Measurements from ENCODE around the gene DNAH14. TPM values are rescaled to one million over a fixed set of nuclear protein-coding genes. Genes with fewer than 3 reads are reported as not detected.

DNAH14 gene
- total RNA-seq, 1 donor from 2014 or later = 0.18 TPM

DNA sequence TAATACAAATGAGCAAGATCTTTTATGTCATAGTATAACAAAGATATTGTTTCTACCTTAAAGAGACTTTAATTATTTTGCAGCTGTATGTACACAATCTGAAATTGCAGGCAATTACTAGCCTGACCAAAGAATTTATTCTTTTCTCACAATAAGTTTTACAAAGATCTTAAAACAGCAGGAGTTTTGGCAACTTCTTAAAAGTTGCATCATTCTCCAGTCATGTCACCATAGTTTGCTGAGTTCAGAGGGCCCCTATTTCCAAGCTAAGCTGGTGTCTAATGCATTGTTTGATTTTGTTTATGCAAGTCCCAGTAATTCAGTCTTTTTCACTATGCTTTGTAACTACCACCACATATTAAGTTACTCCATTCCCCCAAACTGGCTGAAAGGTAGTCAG lies 114.8 kb downstream of the DNAH14 start:
- DNase-seq (ENCODE audit: low spot score) = no peak
- H3K4me3 Mint-ChIP-seq = no peak overlapping the region
- H3K27ac Mint-ChIP-seq = no peak overlapping the region
- intact Hi-C loops (cut with micrococcal nuclease) = no loop called here
- peaks cover 5% of the 10 kb centered on the region for H3K27me3 Mint-ChIP-seq (ENCODE audit: insufficient read depth)
- H3K4me1 Mint-ChIP-seq (ENCODE audit: low read depth) = no peaks in the 10 kb centered on the region
- H3K36me3 Mint-ChIP-seq (ENCODE audit: low read depth) = no peaks in the 10 kb centered on the region
- H3K9me3 Mint-ChIP-seq = no peaks in the 10 kb centered on the region

- no peak overlapping the region for H3K4me3 Mint-ChIP-seq
- no peak overlapping the region for H3K27ac Mint-ChIP-seq
- H3K36me3 Mint-ChIP-seq (ENCODE audit: low read depth) = no peaks in the 10 kb centered on the region
- no peaks in the 10 kb centered on the region for H3K9me3 Mint-ChIP-seq
- no peak for DNase-seq (ENCODE audit: low spot score)
- no peaks in the 10 kb centered on the region for H3K4me1 Mint-ChIP-seq (ENCODE audit: low read depth)
- intact Hi-C loops (cut with micrococcal nuclease) = no loop called here
- no peaks in the 10 kb centered on the region for H3K27me3 Mint-ChIP-seq (ENCODE audit: insufficient read depth)
Measured at GRCh38 chr1:225049594-225049993, 120.1 kb downstream of the DNAH14 start.

GRCh38 chr1:225063722-225064121 lies 134.2 kb downstream of the DNAH14 start:
- intact Hi-C loops (cut with micrococcal nuclease) = no loop called here
- H3K27me3 Mint-ChIP-seq (ENCODE audit: insufficient read depth) = no peaks in the 10 kb centered on the region
- no peak for DNase-seq (ENCODE audit: low spot score)
- H3K27ac Mint-ChIP-seq = no peak overlapping the region
- peaks cover 3% of the 10 kb centered on the region for H3K9me3 Mint-ChIP-seq
- H3K4me1 Mint-ChIP-seq (ENCODE audit: low read depth) = no peaks in the 10 kb centered on the region
- H3K36me3 Mint-ChIP-seq (ENCODE audit: low read depth) = no peaks in the 10 kb centered on the region
- H3K4me3 Mint-ChIP-seq = no peak overlapping the region

- Mint-ChIP-seq H3K27me3 (ENCODE audit: insufficient read depth) (no peaks in the 10 kb centered on the region), H3K36me3 (ENCODE audit: low read depth) (no peaks in the 10 kb centered on the region), H3K4me1 (ENCODE audit: low read depth) (no peaks in the 10 kb centered on the region), H3K4me3 (no peak overlapping the region), H3K9me3 (peaks cover 36% of the 10 kb centered on the region), H3K27ac (no peak overlapping the region)
- intact Hi-C loops (cut with micrococcal nuclease) = no loop called here
- DNase-seq (ENCODE audit: low spot score) = no peak
Measured at GRCh38 chr1:225070972-225071371, 141.5 kb downstream of the DNAH14 start.

DNA sequence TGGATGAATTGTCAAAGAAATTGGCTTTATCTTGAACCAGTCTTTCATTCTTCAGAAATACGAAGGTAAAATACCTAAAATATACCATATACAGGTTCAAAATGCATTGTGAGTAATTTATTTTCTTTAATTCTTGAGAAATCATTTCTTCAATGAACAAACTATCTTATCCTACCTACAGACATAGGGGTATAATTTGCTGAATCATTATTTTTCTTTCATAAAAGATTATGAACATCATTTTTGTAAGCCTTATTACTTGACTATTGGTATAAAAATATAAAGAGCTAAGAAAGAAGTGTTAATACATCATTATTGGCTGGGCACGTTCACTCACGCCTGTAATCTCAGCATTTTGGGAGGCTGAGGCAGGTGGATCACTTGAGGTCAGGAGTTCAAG lies 167.7 kb downstream of the DNAH14 start:
- no peaks in the 10 kb centered on the region for H3K36me3 Mint-ChIP-seq (ENCODE audit: low read depth)
- DNase-seq (ENCODE audit: low spot score) = no peak
- H3K4me3 Mint-ChIP-seq = no peak overlapping the region
- intact Hi-C loops (cut with micrococcal nuclease) = no loop called here
- peaks cover 2% of the 10 kb centered on the region for H3K27me3 Mint-ChIP-seq (ENCODE audit: insufficient read depth)
- no peaks in the 10 kb centered on the region for H3K4me1 Mint-ChIP-seq (ENCODE audit: low read depth)
- no peaks in the 10 kb centered on the region for H3K9me3 Mint-ChIP-seq
- H3K27ac Mint-ChIP-seq = no peak overlapping the region

DNA sequence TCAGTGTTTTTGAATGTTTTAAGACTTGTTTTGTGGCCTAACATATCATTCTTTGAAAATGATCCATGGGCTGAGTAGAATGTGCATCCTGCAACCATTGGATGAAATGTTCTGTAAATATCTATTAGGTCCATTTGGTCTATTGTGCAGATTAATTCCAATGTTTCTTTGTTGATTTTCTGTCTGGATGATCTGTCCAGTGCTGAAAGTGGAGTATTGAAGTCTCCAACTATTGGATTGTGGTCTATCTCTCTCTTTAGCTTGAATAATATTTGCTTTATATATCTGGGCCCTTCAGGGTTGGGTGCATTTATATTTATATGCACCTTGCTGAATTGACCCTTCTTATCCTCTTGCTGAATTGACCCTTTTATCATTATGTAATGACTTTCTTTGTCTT lies 181.5 kb downstream of the DNAH14 start:
- H3K27me3 Mint-ChIP-seq (ENCODE audit: insufficient read depth) = peaks cover 2% of the 10 kb centered on the region
- no peak overlapping the region for H3K4me3 Mint-ChIP-seq
- H3K4me1 Mint-ChIP-seq (ENCODE audit: low read depth) = no peaks in the 10 kb centered on the region
- intact Hi-C loops (cut with micrococcal nuclease) = no loop called here
- H3K36me3 Mint-ChIP-seq (ENCODE audit: low read depth) = no peaks in the 10 kb centered on the region
- DNase-seq (ENCODE audit: low spot score) = no peak
- H3K9me3 Mint-ChIP-seq = no peaks in the 10 kb centered on the region
- H3K27ac Mint-ChIP-seq = no peak overlapping the region

DNA sequence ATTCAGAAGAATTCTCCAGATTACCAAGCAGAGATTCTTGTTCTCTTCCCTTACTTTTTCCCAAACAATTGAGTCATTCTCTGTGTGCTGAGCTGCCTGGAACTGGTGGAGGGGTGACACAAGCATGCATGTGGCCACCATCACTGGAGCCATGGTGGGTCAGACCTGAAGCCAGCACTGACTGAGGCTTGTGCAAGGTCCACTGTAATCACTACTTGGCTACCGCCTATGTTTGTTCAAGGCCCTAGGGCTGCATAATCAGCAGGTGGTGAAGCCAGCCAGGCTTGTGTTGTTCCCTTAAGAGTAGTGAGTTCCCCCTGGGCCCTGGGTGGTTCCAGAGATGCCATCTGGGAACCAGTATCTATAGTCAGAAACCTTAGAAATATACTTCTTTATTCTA lies 183.8 kb downstream of the DNAH14 start:
- no peak for DNase-seq (ENCODE audit: low spot score)
- Mint-ChIP-seq H3K27ac (no peak overlapping the region), H3K4me1 (ENCODE audit: low read depth) (no peaks in the 10 kb centered on the region), H3K9me3 (no peaks in the 10 kb centered on the region), H3K36me3 (ENCODE audit: low read depth) (no peaks in the 10 kb centered on the region), H3K4me3 (no peak overlapping the region), H3K27me3 (ENCODE audit: insufficient read depth) (peaks cover 2% of the 10 kb centered on the region)
- intact Hi-C loops (cut with micrococcal nuclease) = no loop called here

- no peaks in the 10 kb centered on the region for H3K36me3 Mint-ChIP-seq (ENCODE audit: low read depth)
- intact Hi-C loops (cut with micrococcal nuclease) = no loop called here
- H3K9me3 Mint-ChIP-seq = no peaks in the 10 kb centered on the region
- H3K27me3 Mint-ChIP-seq (ENCODE audit: insufficient read depth) = no peaks in the 10 kb centered on the region
- H3K4me1 Mint-ChIP-seq (ENCODE audit: low read depth) = no peaks in the 10 kb centered on the region
- no peak overlapping the region for H3K4me3 Mint-ChIP-seq
- no peak overlapping the region for H3K27ac Mint-ChIP-seq
- DNase-seq (ENCODE audit: low spot score) = no peak
Measured at GRCh38 chr1:225114354-225114990, 185.0 kb downstream of the DNAH14 start.

GRCh38 chr1:225119307-225119706 lies 189.8 kb downstream of the DNAH14 start:
- Mint-ChIP-seq H3K4me1 (ENCODE audit: low read depth) (no peaks in the 10 kb centered on the region), H3K27ac (no peak overlapping the region), H3K9me3 (no peaks in the 10 kb centered on the region), H3K36me3 (ENCODE audit: low read depth) (no peaks in the 10 kb centered on the region), H3K4me3 (no peak overlapping the region), H3K27me3 (ENCODE audit: insufficient read depth) (no peaks in the 10 kb centered on the region)
- intact Hi-C loops (cut with micrococcal nuclease) = no loop called here
- no peak for DNase-seq (ENCODE audit: low spot score)

- H3K9me3 Mint-ChIP-seq = no peaks in the 10 kb centered on the region
- intact Hi-C loops (cut with micrococcal nuclease) = no loop called here
- no peaks in the 10 kb centered on the region for H3K36me3 Mint-ChIP-seq (ENCODE audit: low read depth)
- H3K27ac Mint-ChIP-seq = no peak overlapping the region
- DNase-seq (ENCODE audit: low spot score) = no peak
- H3K4me1 Mint-ChIP-seq (ENCODE audit: low read depth) = no peaks in the 10 kb centered on the region
- no peaks in the 10 kb centered on the region for H3K27me3 Mint-ChIP-seq (ENCODE audit: insufficient read depth)
- no peak overlapping the region for H3K4me3 Mint-ChIP-seq
Measured at GRCh38 chr1:225121095-225121494, 191.6 kb downstream of the DNAH14 start.

- Mint-ChIP-seq H3K4me3 (no peak overlapping the region), H3K9me3 (peaks cover 10% of the 10 kb centered on the region), H3K36me3 (ENCODE audit: low read depth) (no peaks in the 10 kb centered on the region), H3K27me3 (ENCODE audit: insufficient read depth) (no peaks in the 10 kb centered on the region), H3K27ac (no peak overlapping the region), H3K4me1 (ENCODE audit: low read depth) (no peaks in the 10 kb centered on the region)
- intact Hi-C loops (cut with micrococcal nuclease) = no loop called here
- DNase-seq (ENCODE audit: low spot score) = no peak
Measured at GRCh38 chr1:225131869-225132268, 202.4 kb downstream of the DNAH14 start.

DNA sequence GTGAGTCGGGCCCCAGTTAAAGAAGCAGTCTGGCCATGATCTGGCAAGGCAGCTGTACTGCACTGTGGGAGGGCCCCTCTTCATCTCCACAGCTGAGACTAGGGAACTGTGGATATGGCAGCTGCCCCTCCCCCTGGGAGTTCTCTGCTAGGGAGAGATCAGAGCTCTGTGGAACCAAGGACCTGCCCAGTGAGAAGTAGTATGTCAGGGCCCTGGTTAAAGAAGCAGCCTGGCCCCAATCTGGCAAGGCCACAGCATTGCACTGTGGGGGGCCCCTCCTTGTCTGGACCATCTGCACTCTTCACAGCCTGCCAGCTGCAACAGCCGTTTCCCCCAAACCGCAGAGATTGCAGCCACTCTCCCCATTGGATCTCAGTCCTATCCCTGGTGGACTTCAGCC lies 208.5 kb downstream of the DNAH14 start:
- Mint-ChIP-seq H3K4me1 (ENCODE audit: low read depth) (no peaks in the 10 kb centered on the region), H3K36me3 (ENCODE audit: low read depth) (no peaks in the 10 kb centered on the region), H3K27me3 (ENCODE audit: insufficient read depth) (no peaks in the 10 kb centered on the region), H3K9me3 (peaks cover 10% of the 10 kb centered on the region), H3K4me3 (no peak overlapping the region), H3K27ac (no peak overlapping the region)
- DNase-seq (ENCODE audit: low spot score) = no peak
- intact Hi-C loops (cut with micrococcal nuclease) = no loop called here

DNA sequence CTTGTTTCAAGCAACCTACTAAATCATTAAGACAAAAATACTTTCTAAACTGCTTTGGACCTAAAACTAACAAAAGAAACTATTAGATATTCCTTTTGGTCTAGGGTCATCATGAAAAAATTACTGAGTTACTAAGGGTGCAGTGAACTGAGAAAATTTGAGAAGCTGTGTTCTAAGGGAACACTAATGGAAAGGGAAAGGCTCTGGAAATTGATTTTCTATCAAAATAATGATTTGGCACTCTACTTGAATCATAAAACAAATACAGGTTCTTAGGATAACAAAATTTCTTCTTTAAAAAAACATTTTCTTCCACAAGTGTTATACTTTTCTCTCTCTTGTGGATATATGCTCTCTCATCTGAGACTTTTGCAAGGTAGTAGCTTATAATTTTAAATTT lies 213.5 kb downstream of the DNAH14 start:
- DNase-seq (ENCODE audit: low spot score) = no peak
- Mint-ChIP-seq H3K9me3 (no peaks in the 10 kb centered on the region), H3K27ac (no peak overlapping the region), H3K4me3 (no peak overlapping the region), H3K27me3 (ENCODE audit: insufficient read depth) (no peaks in the 10 kb centered on the region), H3K36me3 (ENCODE audit: low read depth) (no peaks in the 10 kb centered on the region), H3K4me1 (ENCODE audit: low read depth) (no peaks in the 10 kb centered on the region)
- intact Hi-C loops (cut with micrococcal nuclease) = no loop called here

DNA sequence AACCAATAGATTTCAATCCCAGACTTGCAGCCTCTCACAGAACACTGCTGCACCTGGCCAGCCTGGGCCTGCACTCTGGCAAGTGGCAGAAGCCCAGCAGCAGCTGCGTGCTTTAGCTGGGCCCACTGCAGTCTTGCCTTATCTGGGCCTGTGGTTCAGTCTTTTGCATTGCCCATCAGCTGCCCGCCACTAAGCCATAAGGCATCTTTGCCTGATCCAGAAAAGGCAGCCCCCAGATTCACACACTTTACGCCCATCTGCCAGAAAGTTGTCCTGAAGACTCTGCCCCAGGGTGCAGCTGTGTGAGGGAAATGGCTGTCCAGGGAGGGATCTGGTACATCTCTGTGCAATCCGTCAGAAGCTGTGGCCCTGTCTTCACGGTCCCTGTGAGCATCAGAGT lies 217.0 kb downstream of the DNAH14 start:
- Mint-ChIP-seq H3K4me3 (no peak overlapping the region), H3K27ac (no peak overlapping the region), H3K9me3 (no peaks in the 10 kb centered on the region), H3K36me3 (ENCODE audit: low read depth) (no peaks in the 10 kb centered on the region), H3K4me1 (ENCODE audit: low read depth) (no peaks in the 10 kb centered on the region), H3K27me3 (ENCODE audit: insufficient read depth) (no peaks in the 10 kb centered on the region)
- DNase-seq (ENCODE audit: low spot score) = no peak
- intact Hi-C loops (cut with micrococcal nuclease) = no loop called here
